ENCODE measurements around the gene SPAG16.

SPAG16 gene

GRCh38 chr2:213246497-213247281 is 37.6 kb upstream of the SPAG16 start:
- TF ChIP-seq REST (IDR thresholded peaks at IDR 0.05; ENCODE audit: insufficient read depth in 1 of 2, low read depth in 2 of 2, low read length in 2 of 2) (no peak), POLR2AphosphoS5 (IDR thresholded peaks at IDR 0.05; ENCODE audit: low read depth, low read length) (no peak), SIN3A (IDR thresholded peaks at IDR 0.05; ENCODE audit: borderline replicate concordance, insufficient read depth, low read length) (no peak), FOXP2 (optimal IDR thresholded peaks at IDR 0.05; ENCODE audit: borderline replicate concordance, extremely low read depth, extremely low read length, insufficient read depth) (no peak), TAF1 (IDR thresholded peaks at IDR 0.05; ENCODE audit: borderline replicate concordance, insufficient read depth, low read length) (no peak)

- TF ChIP-seq REST (IDR thresholded peaks at IDR 0.05; ENCODE audit: insufficient read depth in 1 of 2, low read depth in 2 of 2, low read length in 2 of 2) (no peak), TAF1 (IDR thresholded peaks at IDR 0.05; ENCODE audit: borderline replicate concordance, insufficient read depth, low read length) (no peak), FOXP2 (optimal IDR thresholded peaks at IDR 0.05; ENCODE audit: borderline replicate concordance, extremely low read depth, extremely low read length, insufficient read depth) (no peak), SIN3A (IDR thresholded peaks at IDR 0.05; ENCODE audit: borderline replicate concordance, insufficient read depth, low read length) (no peak), POLR2AphosphoS5 (IDR thresholded peaks at IDR 0.05; ENCODE audit: low read depth, low read length) (no peak)
These were observed 36.7 kb upstream of the SPAG16 start for GRCh38 chr2:213247566-213247965.

- TF ChIP-seq FOXP2 (optimal IDR thresholded peaks at IDR 0.05; ENCODE audit: borderline replicate concordance, extremely low read depth, extremely low read length, insufficient read depth) (no peak), SIN3A (IDR thresholded peaks at IDR 0.05; ENCODE audit: borderline replicate concordance, insufficient read depth, low read length) (no peak), POLR2AphosphoS5 (IDR thresholded peaks at IDR 0.05; ENCODE audit: low read depth, low read length) (no peak), REST (IDR thresholded peaks at IDR 0.05; ENCODE audit: insufficient read depth in 1 of 2, low read depth in 2 of 2, low read length in 2 of 2) (no peak), TAF1 (IDR thresholded peaks at IDR 0.05; ENCODE audit: borderline replicate concordance, insufficient read depth, low read length) (no peak)
These were observed 35.6 kb upstream of the SPAG16 start for GRCh38 chr2:213248637-213249036.

- TF ChIP-seq POLR2AphosphoS5 (IDR thresholded peaks at IDR 0.05; ENCODE audit: low read depth, low read length), result no peak
- TF ChIP-seq SIN3A (IDR thresholded peaks at IDR 0.05; ENCODE audit: borderline replicate concordance, insufficient read depth, low read length), result no peak
- no peak for TF ChIP-seq REST (IDR thresholded peaks at IDR 0.05; ENCODE audit: insufficient read depth in 1 of 2, low read depth in 2 of 2, low read length in 2 of 2)
- no peak for TF ChIP-seq TAF1 (IDR thresholded peaks at IDR 0.05; ENCODE audit: borderline replicate concordance, insufficient read depth, low read length)
- no peak for TF ChIP-seq FOXP2 (optimal IDR thresholded peaks at IDR 0.05; ENCODE audit: borderline replicate concordance, extremely low read depth, extremely low read length, insufficient read depth)
These were observed 34.8 kb upstream of the SPAG16 start for GRCh38 chr2:213249502-213249901.
